LNCAP (cell line): ENCODE data around the gene CASKIN1.

Source experiments
- TF ChIP-seq, protein P1 (sequence below): fragments of 450-650 bp; IDR thresholded peaks from 2 replicates; pipeline ENCODE4 v1.5.1; 2017; ENCODE audit warnings: mild to moderate bottlenecking

The CASKIN1 gene

DNA sequence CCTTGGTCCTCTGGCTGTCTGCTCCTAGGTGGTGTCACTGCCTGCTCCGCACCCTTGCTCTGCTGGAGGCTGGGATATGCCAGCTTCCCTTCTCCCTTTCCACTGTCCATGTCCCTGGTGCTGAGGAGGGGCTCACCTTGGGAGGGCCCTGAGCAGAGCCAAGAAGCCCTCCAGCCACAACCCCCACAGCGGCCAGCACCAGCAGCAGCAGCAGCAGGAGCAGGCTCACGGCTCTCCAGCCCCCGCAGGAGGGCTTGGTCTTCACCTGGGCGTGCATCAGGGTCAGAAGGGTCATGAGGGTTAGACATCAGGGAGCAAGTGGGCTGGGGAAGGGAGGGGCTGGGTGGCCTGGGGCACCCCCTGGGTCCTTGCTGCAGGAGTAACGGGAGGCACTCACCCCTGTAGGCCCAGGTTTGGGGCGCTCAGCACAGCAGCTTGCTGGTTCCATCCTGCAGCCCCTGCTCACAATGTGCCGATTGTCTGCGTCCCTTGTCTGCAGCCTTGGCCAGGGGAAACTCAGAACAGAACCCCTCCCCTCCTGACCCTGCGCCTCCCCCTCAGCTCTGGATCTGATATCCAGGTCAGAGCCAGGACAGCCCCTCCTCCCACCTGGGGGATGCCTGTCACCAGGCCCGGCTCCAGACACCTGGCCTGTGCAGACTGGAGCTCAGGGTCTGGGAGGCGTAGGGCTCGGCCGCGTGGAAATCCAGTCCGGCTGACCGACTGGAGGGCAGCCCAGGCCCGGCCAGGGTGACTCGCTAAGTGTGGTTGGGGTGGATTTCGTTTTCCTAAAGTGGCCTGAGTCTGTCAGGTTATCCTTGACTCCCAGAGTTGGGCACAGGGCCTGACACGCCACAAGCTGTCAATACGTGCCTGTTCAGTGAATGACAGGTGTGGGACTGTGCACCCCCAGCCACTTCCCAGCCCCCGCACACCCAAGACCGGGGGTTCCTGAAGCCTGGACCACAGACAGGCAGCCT is 14.3 kb upstream of the CASKIN1 start, which contains the start of gene BRICD5:
TSS of gene BRICD5 (minus strand) at position 478 of the 980 bp plus-strand sequence. CDS start at position 448, 30 bp downstream.
- TF ChIP-seq, protein P1, sequence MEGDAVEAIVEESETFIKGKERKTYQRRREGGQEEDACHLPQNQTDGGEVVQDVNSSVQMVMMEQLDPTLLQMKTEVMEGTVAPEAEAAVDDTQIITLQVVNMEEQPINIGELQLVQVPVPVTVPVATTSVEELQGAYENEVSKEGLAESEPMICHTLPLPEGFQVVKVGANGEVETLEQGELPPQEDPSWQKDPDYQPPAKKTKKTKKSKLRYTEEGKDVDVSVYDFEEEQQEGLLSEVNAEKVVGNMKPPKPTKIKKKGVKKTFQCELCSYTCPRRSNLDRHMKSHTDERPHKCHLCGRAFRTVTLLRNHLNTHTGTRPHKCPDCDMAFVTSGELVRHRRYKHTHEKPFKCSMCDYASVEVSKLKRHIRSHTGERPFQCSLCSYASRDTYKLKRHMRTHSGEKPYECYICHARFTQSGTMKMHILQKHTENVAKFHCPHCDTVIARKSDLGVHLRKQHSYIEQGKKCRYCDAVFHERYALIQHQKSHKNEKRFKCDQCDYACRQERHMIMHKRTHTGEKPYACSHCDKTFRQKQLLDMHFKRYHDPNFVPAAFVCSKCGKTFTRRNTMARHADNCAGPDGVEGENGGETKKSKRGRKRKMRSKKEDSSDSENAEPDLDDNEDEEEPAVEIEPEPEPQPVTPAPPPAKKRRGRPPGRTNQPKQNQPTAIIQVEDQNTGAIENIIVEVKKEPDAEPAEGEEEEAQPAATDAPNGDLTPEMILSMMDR, result no peak

DNA sequence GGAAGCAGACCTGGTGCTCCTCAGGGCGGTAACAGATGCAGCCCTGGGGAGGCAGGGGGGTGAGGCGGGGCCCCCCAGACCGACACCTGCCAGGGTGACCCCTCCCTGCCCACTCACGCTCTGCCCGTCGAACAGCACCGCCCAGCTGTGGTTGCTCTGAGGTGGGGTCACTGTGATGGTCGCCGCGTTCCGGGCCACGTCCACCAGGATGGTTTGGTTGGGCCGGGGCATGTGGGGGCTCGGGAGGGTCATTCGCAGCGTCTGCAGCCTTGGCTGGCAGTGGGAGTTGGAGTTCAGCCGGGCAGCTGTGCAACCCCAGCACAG is 13.6 kb upstream of the CASKIN1 start:
- TF ChIP-seq, protein P1, result no peak

DNA sequence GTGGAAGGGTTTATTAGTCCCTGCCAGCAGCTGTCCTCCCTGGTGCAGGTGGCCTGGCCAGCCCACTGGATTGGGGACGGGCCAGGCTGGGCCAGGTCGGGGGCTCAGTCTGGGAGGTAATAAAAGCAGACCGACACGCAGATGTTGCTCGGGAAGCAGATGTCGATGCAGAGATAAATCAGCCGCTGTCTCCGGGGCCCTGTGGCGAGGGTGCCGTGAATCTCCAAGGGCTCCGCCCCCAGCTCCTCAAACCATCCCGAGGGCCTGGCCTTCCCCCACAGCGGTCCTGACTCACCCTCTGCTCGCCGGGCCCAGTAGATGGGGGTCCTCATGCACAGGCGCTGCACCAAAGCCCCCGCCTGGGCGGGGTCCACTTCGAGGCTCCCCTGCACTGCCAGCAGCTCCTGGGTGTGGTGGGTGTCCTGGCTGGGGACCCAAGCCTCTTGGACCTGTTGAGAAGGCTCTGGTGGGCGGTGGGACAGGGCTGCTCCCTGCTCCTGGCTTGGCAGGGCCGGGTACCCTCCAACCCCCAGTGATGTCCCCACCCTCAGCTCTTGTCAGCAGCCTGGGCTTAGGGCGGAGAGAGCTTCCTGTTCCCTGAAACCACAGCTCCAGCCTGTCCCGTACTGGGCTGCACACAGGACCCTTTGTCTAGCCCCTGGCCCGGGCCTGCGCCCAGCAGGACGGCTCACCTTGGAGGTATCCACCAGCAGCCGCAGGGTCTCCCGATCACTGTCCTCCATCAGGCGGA is 13.0 kb upstream of the CASKIN1 start:
- TF ChIP-seq, protein P1, result no peak

DNA sequence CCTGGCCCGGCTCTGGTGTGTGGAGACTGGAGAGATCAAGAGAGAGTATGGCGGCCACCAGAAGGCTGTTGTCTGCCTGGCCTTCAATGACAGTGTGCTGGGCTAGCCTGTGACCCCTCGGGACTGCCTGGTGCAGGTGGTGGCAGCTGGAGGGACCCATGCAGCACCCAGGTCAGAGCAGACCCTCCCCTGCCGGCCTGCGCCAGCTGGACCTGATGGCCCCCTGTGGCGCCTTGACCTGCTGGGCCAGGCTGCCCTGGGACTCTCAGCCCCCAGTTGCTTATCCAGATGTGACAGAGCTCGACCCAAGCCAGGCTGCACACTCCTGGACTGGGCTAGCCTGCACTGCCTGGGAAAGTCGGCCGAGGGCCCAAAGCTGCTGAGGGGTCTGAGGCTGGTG is 12.4 kb upstream of the CASKIN1 start:
- TF ChIP-seq, protein P1, result no peak

DNA sequence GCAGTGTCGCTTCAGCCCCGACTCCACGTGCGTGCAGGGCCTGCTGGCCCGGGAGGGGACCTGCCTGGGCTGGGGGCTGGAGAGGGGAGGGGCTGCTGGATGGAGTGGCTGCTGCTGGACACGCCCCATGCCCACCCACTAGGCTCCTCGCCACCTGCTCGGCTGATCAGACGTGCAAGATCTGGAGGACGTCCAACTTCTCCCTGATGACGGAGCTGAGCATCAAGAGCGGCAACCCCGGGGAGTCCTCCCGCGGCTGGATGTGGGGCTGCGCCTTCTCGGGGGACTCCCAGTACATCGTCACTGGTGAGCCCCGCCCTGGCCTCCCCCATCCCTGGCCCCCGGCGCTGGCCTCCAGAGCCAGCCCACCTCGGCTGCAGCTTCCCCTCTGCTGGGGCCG is 11.9 kb upstream of the CASKIN1 start:
- TF ChIP-seq, protein P1, result no peak

DNA sequence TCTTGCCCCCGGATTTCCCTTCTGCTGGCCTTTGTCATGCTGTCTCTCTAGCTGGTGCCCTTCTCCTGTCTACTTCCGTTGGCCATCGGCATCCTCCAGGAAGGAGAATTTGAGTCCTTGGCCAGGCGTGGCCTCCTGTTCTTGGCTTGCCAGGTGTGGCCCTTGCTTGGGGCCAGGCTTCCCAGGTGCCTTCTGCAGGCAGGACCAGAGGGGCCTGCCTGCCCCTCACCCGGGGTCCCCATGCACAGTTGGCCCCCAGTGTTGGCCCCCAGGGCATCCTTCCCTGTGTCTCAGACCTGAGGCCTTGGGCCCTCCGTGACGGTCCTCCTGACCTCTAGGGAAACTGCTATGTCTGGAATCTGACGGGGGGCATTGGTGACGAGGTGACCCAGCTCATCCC is 11.5 kb upstream of the CASKIN1 start:
- TF ChIP-seq, protein P1, result no peak

DNA sequence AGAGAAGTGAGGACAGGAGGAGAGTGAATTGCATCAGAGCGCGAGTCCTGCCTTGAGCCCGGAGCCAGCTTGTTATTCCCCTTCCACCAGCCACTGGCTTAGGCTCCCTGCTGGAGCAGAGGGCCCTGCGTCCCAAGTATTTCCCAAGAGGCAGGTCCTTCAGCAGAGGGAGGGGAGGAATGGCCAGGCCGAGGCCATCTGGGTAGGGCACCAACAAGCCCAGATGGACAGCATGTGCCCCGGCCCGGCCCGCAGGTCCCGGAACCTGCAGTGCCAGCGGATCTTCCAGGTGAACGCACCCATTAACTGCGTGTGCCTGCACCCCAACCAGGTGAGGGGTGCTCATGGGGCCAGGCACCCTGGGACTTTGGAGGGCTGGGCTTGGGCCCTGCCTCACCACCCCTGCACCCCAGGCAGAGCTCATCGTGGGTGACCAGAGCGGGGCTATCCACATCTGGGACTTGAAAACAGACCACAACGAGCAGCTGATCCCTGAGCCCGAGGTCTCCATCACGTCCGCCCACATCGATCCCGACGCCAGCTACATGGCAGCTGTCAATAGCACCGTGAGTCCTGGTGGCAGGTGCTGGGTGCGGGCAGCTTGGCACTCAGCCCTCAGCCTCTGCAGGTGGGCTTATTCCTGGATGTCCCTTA is 10.5 kb upstream of the CASKIN1 start:
- TF ChIP-seq, protein P1, result no peak
